Activated T-cell treated with anti-CD3 and anti-CD28 coated beads for 4 hours (primary cell): ENCODE results near the gene CIRBP.
"Not testable (repeated sequence)": the region's sequence is repeated elsewhere in the genome, so short reads cannot be mapped to it uniquely, and the experiment has no call there.

Experiments used
- DNase-seq: peaks from one replicate; pipeline ENCODE4 v3.0.0-alpha.2; 2020

The CIRBP gene

DNA sequence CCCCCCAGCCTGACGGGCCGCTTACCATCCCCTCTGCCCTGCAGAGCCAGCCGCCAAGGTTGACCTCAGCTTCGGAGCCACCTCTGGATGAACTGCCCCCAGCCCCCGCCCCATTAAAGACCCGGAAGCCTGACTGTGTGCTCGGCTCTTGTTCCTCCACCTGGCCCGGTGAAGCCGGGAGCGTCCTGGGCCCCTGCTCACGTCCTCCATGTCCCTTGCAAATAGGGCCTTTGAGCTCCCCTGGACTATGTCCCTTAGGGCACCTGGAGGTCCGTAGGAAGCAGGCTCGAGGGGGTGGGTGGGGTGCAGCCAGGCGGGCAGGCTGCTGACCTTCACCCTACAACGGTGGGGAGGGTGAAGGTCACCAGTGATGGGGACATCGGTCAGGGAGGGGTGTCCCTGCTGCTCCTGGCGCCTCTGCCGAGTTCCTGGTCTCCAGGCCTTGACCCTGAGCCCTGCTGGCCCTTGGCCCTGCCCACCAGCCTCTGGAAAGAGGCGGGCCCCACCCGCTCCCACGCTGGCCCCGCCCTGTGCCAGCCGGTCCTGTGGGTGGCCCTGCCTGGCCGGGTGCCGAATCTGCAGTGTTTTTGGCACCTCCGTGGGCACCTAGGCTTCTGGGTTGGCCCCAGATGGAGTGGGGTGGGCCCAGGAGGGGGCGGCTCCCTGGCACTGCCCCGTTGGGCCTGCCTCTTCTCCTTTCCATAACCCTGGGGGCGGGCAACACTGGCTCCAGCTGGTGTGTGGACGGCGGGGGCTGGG lies 24.3 kb upstream of the CIRBP start:
- no peak for DNase-seq

DNA sequence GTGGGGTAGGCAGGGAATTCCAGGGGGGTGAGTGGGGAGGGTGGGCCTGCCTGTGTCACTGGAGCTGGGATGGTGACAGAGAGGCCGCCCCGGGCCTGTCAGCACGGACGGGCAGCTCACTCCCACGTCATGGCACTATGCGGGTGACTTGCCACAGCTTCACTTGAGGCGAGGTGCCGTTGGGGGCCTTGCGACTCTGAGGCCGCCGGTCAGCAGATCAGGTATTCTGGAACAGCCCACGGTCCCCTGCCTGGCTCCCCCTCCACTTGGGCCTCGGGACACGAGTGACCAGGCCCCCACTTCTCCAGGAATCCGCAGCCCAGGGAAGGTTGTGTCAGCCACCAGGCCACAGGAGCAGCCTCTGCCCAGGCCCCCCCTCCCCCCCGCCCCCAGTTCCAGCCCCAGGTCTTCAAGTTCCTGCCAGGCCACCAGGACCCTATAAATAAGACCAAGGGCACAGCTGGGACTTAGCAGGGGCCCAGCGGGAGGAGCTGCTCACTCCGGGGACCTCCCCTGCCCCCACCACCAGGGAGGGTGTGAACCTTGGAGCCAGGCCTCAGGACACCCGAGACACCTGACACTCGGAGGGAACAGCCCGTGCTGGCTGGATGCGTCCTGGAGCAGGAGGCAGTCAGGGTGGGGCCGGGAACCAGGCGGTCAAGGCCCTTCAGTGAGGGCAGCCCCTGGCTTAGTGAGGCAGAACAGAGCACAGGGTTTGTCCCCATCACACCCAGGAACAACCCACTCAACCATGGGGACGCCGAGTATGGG lies 23.5 kb upstream of the CIRBP start:
- no peak for DNase-seq

DNA sequence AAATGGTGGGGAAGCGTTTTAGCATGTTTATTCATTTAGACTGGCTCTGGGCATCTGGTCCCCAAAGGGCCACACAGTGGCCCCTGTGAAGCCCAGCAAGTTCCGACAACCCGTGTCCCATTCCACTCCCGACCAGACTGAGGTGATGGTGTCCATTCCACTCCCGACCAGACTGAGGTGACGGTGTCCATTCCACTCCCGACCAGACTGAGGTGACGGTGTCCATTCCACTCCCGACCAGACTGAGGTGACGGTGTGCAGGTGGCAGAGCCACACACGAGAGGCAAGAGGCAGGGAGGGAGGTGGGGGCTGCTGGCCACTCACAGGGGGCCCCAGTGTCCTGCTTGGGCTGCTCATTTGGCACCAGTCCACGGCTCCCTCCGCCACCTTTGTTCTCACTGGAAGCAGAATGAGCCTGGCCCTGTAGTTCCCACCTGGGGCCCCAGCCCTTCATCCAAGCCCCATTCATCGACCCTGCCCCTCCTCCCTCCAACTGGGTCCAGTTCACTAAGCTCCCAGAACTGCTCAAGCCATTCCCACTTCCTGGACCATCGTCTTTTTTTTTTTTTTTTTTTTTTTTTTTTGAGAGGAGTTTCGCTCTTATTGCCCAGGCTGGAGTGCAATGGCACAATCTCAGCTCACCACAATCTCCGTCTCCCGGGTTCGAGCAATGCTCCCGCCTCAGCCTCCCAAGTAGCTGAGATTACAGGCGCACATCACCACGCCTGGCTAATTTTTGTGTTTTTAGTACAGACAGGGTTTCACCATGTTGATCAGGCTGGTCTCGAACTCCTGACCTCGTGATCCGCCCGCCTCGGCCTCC lies 22.7 kb upstream of the CIRBP start:
- not testable (repeated sequence) for DNase-seq

DNA sequence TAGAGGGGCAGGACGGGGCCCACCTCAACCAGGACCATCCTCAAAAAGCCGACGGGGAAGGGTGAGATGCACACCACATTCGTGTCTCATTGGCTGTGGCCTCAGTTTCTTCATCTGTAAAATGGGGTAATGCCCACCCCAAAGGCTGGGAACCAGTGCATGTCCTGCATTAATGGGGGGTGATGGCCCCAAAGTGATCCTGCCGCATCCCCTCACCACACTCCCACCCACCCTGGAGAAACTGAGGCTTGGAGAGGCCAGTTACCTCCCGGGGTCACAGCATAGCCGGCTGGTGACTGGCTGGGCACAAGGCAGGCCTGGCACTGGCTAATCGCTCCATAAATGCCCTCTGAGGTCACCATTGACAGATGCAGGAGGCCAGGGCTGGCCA lies 21.4 kb upstream of the CIRBP start:
- DNase-seq: no peak

DNA sequence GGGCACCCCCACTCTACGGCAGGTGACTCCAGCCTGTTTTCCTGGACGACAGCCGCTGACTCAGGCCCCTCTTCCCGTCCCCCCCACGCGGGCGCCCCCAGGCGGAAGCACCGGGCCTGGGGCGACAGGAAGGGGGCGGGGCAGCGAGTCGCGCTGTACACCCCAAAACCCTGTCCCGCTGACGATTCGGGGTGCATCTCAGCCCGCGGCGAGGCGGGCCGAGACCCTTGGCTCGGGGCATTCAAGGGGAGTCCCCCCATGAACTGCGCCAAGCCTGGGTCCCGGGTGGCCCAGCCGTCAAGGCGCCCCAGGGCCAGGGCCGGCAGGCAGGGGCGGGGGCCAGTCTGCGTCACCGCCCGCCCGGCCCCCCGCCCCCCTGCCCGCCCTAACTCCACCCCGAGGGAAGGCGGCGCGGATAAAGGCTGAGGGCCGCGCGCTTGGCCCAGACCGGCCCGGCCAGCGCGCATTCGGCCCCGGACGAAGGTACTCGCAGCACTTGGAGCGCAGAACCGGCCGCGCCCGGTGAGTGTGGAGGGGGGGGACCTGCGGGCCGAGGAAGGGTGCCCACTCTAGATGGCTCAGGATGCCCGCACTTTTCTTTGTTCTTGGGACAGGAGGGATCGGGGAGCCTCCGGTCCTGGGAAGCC lies 20.9 kb upstream of the CIRBP start, which contains the start of gene MIDN:
MIDN (plus strand) TSS at position 445 of the 647 bp plus-strand sequence. CDS start 1,714 bp downstream, outside the sequence.
- DNase-seq: peak; percentile 53

DNA sequence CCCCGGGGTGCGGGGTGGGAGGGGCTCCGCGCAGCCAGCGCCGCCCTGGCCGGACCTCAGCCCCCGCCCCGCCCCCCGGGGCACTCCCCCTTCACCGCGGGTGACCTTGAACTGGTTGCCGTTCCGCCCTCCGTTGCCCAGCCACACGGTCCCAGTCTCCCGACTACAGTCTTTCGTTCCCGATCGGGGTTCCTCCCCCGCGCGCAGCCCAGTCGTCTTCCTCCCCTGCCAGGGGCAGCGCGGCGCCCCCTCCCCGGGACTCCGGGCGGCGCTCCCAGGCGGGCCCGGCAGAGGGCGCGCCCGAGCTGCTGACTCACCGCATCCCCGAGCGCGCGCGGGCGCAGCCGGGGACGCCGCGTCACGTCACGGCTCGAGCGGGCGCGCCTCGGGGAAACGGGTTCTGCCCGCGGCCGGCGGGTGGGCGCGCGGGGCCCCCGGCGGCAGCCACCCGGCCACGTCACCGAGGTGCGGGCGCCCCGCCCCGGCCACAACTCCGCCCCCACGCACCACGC lies 20.3 kb upstream of the CIRBP start:
- DNase-seq: peak; percentile 77

DNA sequence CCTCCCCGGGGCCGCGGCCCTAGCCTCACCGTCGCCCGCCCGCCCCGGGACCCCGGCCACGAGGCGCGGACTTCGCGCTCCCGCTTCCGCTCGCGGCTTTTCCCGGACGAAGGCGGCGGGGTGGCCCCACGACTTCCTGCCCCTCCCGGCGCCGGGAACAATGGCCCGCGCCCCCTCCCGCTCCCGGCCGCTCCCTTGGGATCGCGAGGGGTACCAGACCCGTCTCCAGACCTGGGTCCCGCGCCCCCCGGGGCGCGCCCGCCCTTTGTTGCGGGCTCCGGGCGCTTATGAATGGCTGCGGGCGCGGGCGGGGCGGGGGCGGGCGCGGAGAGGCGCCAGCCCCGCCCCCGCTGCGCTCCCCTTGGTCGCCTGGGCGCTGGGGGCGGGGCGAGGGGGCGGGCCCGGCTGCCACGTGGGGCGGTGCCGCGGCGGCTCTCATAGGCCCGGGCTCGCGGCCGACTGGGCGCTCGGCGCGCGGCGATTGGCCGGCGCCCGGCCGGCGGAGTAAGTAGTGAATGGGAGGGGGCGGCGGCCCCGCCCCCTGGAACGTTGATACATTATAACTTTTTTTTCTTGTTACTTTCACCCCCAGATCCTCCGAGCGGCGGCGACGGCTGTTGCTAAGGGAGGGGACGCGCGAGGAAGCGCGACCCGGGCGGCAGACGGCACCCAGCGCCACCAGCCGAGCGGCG lies 19.7 kb upstream of the CIRBP start:
- DNase-seq: peak; percentile 92

DNA sequence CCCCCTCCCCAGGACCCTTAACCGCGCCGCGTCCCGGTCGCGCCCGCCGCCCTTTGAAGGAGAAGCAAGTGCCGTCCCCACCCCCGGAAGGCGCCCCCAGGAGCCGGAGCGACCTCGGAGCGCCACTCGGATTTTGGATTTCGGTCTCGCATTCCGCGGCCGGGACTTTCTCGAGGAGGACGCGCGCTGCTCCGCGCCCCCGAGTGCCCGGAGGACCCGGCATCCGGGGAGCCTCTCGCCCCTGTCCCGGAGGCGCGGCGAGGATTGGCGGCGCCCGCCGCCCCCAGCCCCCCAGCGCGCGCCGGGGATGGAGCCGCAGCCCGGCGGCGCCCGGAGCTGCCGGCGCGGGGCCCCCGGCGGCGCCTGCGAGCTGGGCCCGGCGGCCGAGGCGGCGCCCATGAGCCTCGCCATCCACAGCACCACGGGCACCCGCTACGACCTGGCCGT lies 19.1 kb upstream of the CIRBP start:
- DNase-seq: no peak

DNA sequence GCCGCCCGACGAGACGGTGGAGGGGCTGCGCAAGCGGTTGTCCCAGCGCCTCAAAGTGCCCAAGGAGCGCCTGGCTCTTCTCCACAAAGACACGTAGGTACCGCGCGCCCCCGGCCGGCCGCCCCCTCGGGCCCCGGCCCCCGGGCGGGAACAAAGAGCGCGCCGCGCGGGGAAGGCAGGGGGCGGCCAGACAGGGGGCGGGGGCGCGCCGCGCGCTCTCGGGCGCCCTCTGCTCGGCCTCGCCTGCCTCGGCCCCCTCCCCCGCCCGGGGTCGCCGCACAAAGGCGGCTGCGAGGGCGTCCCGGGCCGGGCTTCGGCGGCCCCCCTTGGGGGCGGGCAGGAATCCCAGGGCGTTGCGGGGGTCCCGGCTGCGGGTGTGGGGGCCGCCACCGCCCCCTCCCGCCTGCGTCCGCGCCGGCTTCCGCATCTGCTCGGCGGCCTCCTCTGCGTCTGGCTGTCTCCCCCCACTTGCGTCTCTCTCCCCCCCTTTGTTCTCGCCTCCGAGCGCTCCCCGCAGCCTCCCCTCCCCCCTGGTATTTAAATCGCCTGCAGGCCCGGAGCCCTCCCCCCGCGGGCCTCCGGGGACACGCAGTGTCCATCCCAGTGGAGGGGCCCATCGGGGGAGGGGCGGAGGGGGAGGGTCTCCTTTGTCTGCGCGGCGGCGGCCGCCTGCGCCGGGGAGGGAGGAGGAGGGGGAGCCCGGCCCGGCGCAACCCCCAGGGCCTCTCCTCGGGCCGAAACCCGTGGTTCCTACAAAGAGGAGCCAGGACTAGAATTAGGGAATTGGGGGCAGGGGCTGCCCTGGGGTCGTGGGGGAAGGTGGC lies 18.5 kb upstream of the CIRBP start:
- DNase-seq: peak; percentile 39

DNA sequence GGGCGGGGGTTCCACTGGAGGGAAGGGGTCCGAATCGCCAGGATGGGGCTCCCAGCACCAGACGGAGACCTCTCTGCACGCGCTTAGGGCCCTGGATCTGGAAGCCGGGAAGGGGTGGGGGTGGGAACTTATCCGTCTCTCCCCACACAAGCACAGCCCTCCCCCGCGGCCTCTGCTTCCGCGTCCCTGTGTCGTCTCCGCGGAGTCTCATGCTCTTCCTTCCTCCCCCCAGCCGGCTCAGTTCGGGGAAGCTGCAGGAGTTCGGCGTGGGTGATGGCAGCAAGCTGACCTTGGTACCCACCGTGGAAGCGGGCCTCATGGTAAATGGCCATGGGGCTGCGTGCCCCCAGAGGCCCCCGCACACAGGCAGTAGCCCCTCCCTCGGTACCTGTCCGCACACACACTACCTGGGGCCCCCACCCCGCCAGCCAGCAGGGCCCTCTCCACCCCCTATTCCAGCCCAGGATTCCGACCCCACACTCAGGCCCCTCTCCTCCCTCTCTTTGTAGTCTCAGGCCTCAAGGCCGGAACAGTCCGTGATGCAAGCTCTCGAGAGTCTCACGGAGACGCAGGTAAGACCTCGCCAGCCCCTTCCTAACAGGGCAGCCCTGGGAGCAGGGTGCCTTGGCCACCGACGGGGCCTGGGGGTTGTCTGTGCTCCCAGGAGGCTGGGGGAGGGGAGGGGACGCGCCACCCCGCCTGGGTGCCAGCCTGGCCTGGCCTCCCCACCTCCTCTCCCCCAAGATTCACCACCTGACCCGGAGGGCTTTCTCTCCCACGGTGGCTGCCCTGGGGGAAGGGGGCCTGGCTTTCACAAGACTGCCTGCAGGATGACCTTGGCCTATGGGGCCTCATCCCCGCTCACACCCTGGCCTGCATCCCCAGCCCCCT lies 17.6 kb upstream of the CIRBP start:
- peak; percentile 53 for DNase-seq

DNA sequence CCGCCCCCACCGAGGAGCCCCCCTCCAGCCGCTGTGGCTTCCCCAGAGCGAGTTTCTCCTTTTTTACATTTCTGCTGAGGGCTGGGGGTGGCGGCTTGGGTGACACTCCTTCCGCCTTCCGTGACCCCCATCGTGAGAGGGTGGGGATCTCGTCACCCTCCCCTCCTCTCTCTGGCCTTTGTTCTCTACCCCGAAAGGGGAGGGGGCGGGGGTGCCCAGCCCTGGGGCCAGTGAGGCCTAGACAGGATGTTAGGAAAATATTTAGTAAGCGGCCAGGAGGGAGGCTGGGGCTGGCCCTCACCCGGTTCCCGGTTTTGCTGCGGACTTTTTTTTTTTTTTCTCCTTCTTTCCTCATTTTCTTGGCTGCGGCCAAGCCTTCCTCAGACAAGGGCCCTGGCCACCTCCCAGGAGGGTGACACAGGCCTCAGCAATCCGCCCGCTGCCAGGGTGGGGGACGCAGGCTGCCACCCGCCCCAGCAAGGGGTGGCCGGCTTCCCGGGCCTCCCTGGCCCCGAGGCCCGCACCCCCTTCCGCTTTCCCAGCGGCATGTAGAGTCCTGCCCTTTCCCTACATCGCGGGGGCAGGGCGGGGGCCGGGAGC lies 16.8 kb upstream of the CIRBP start:
- peak; percentile 42 for DNase-seq

DNA sequence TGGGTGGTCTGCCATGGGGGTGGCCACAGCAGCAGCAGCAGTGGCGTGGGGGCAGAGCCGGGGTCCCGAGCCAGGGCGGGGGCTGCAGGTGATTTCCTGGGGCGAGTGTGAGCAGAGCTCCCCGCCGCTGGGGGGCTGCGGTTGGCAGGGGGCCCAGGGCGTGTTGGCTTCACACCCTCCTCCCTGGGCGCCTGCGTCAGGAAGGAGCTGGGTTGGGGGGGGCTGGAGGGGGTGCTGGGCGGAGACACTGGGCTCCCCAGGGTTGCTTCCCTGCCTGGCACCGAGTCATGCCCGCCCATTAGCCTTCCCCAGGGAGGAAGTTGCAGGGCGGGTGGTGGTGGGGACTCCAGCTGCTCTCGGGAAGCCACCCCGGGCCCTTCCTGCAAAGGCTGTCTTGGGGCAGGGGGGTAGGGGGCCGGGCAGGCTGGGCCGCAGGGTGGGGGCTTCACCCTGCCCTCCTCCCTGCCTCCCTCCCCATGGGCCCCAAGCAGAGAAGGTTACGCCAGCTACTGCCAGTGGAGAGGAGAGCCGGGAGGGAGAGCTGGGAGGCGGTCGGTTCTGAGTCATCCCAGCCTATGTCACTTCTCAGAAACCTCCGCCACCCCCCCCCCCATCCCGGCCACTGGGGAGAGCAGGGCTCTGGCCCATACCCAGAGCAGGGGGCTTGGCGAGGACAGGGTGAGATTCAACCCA lies 16.2 kb upstream of the CIRBP start:
- DNase-seq: peak; percentile 38

DNA sequence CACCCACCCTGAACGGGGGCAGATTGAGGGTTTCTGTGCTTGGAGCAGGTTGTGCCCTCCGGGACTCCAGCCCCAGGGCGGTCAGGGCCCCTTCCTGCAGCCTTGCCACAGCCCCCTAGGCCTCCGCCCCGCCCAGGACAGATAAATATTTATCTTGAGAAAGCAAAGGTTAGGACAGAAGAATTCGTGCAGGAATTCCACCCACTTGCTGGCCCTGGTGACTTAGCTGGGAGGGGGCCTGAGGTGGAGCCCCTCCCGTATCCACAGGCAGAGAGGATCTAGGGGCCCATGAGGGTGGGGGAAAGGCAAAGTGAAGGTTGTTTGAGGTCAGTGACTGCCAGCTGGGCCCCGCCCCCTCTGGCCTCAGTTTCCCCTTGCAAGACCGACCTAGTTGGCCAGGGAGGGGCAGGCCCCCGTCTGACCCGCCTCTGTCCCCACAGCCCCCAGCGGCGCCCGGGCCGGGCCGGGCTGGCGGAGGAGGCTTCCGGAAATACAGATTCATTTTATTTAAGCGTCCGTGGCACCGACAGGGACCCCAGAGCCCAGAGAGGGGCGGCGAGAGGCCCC lies 15.5 kb upstream of the CIRBP start:
- DNase-seq: no peak

DNA sequence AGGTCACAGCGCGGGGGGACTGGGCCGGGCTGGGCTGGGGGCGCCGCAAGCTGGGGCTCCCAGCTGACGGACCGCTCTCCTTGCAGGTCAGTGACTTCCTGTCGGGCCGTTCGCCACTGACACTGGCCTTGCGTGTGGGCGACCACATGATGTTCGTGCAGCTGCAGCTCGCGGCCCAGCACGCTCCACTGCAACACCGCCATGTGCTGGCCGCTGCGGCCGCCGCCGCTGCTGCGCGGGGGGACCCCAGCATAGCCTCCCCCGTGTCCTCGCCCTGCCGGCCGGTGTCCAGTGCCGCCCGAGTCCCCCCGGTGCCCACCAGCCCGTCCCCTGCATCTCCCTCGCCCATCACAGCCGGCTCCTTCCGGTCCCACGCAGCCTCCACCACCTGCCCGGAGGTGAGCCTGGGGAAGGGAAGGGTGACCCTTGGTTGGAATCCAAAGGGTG lies 15.0 kb upstream of the CIRBP start:
- DNase-seq: no peak

DNA sequence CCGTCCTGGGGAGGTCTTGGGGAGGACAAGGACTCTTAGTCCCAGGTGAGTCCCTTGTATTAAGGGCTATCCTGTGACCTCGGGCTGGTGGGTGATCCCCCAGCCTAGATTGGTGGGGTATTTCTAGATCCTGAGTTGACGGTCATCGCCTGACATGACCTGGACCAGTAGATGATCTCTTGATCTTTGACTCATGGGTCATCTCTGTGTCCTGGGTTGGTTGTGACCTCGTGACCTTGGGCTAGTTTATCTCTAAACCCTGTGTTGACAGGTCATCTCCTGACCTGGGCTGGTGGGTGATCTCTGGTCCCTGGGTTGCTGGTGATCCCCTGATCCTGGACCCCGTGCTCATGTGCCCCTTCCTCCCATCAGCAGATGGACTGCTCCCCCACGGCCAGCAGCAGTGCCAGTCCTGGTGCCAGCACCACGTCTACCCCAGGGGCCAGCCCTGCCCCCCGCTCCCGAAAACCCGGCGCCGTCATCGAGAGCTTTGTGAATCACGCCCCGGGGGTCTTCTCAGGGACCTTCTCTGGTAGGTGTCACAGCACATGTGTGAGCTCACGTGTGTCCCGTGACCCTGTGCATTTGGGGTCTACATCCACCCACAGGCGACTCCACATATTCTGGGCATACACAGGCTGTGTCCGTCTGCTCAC lies 14.5 kb upstream of the CIRBP start:
- DNase-seq: no peak

DNA sequence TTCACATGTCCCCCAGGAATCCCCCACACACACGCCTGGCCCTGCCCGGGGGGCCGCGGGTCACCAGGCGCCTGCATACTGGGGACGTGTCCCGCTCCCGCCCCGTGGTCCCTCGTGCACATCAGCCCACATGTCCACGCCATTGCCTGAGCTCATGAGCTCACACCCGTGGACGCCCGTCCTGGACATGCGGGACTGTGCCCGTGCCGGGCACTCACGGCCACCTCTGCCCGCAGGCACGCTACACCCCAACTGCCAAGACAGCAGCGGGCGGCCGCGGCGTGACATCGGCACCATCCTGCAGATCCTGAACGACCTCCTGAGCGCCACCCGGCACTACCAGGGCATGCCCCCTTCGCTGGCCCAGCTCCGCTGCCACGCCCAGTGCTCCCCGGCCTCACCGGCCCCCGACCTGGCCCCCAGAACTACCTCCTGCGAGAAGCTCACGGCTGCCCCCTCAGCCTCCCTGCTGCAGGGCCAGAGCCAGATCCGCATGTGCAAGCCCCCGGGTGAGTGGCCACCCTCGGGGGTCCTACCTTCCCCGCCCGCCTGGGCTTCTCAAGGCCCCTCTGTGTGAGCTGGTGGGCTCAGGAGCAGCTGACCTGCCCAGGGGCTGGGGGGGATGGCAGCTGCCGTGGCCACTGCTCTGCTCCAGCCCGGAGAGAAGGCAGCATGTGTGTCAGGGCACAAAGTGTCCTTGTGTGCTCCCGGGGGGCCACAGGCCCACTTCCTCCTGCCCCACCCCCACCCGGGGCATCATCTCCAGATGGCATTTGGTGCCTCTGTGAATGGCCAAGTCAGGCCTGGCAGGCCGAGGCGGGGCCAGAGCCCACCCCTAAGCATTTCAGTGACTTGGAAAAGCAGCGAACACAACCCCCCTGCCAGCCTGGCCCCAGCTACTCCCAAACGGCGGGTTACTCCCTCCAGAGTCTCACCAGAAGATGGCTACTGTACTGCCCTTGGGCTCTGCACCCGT lies 13.7 kb upstream of the CIRBP start:
- DNase-seq: no peak
